ENCODE results near the gene SYTL2.

Gene SYTL2

GRCh38 chr11:85724748-85725465 is 86.0 kb downstream of the SYTL2 start:
- DNase-seq = no peak

GRCh38 chr11:85723088-85723487 is 87.9 kb downstream of the SYTL2 start:
- DNase-seq = no peak

GRCh38 chr11:85721191-85721590 is 89.8 kb downstream of the SYTL2 start:
- no peak for DNase-seq

GRCh38 chr11:85718991-85719807 is 91.7 kb downstream of the SYTL2 start:
- no peak for DNase-seq

GRCh38 chr11:85718126-85718943 is 92.6 kb downstream of the SYTL2 start:
- no peak for DNase-seq

GRCh38 chr11:85717429-85717828 is 93.5 kb downstream of the SYTL2 start:
- DNase-seq = no peak

- DNase-seq = no peak
Observed at GRCh38 chr11:85712953-85713352, 98.0 kb downstream of the SYTL2 start.

- no peak for DNase-seq
Observed at GRCh38 chr11:85710917-85711316, 100.0 kb downstream of the SYTL2 start.

GRCh38 chr11:85709941-85710702 is 100.8 kb downstream of the SYTL2 start:
- DNase-seq = no peak

- DNase-seq = no peak
Observed at GRCh38 chr11:85705800-85706199, 105.1 kb downstream of the SYTL2 start.

GRCh38 chr11:85704967-85705366 is 106.0 kb downstream of the SYTL2 start:
- no peak for DNase-seq

- DNase-seq = no peak
Observed at GRCh38 chr11:85699957-85700741, 110.8 kb downstream of the SYTL2 start.

- DNase-seq = no peak
Observed at GRCh38 chr11:85698195-85698594, 112.7 kb downstream of the SYTL2 start.

- no peak for DNase-seq
Observed at GRCh38 chr11:85697747-85698146, 113.2 kb downstream of the SYTL2 start.

- DNase-seq = no peak
Observed at GRCh38 chr11:85695546-85695945, 115.4 kb downstream of the SYTL2 start.

GRCh38 chr11:85694385-85694980 is 116.5 kb downstream of the SYTL2 start:
- DNase-seq = no peak

GRCh38 chr11:85685820-85686459 is 125.0 kb downstream of the SYTL2 start, which contains the start of gene CCDC89:
Gene CCDC89, minus strand, starts transcription at chr11:85686195. Its CDS starts 65 bp downstream, at chr11:85686130.
- DNase-seq = no peak

GRCh38 chr11:85685125-85685819 is 125.7 kb downstream of the SYTL2 start:
- DNase-seq = no peak

- DNase-seq = no peak
Observed at GRCh38 chr11:85682330-85683305, 128.3 kb downstream of the SYTL2 start.
